NB4 (cell line): ENCODE measurements around the gene HOXB3.

Source experiments
- DNase-seq: peaks from one replicate; pipeline ENCODE4 v3.0.0; 2010; ENCODE audit warnings: low read depth
- H3K4me3 ChIP-seq: one replicate; pipeline ENCODE4 v1.5.1; 2011; ENCODE audit warnings: mild to moderate bottlenecking, low read depth, low read length, moderate library complexity
- MYC ChIP-seq: IDR thresholded peaks from 2 replicates; pipeline ENCODE4 v1.6.1; 2011; ENCODE audit warnings: low read depth, low read length
- POLR2A ChIP-seq: IDR thresholded peaks from 2 replicates; pipeline ENCODE4 v1.6.1; 2011; ENCODE audit warnings: mild to moderate bottlenecking; ENCODE audit not compliant: insufficient read length; ENCODE audit errors: extremely low read depth
- TF ChIP-seq, protein P1 (sequence below): IDR thresholded peaks from 2 replicates; pipeline ENCODE4 v1.6.1; 2011; ENCODE audit warnings: low read depth, low read length
- TF ChIP-seq, protein P2 (sequence below): IDR thresholded peaks from one replicate; pipeline ENCODE4 v1.5.1; 2012; ENCODE audit warnings: low read depth, low read length

Gene HOXB3

GRCh38 chr17:48559840-48560817 is 29.9 kb downstream of the HOXB3 start:
- no peak for DNase-seq
- TF ChIP-seq, protein P1, sequence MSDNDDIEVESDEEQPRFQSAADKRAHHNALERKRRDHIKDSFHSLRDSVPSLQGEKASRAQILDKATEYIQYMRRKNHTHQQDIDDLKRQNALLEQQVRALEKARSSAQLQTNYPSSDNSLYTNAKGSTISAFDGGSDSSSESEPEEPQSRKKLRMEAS, result no peak
- TF ChIP-seq MYC (no peak), POLR2A (no peak)
- TF ChIP-seq, protein P2, sequence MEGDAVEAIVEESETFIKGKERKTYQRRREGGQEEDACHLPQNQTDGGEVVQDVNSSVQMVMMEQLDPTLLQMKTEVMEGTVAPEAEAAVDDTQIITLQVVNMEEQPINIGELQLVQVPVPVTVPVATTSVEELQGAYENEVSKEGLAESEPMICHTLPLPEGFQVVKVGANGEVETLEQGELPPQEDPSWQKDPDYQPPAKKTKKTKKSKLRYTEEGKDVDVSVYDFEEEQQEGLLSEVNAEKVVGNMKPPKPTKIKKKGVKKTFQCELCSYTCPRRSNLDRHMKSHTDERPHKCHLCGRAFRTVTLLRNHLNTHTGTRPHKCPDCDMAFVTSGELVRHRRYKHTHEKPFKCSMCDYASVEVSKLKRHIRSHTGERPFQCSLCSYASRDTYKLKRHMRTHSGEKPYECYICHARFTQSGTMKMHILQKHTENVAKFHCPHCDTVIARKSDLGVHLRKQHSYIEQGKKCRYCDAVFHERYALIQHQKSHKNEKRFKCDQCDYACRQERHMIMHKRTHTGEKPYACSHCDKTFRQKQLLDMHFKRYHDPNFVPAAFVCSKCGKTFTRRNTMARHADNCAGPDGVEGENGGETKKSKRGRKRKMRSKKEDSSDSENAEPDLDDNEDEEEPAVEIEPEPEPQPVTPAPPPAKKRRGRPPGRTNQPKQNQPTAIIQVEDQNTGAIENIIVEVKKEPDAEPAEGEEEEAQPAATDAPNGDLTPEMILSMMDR, result no peak
- no peak overlapping the region for H3K4me3 ChIP-seq

- no peak overlapping the region for H3K4me3 ChIP-seq
- TF ChIP-seq, protein P2, result no peak
- TF ChIP-seq, protein P1, result no peak
- TF ChIP-seq MYC, result no peak
- TF ChIP-seq POLR2A, result no peak
- DNase-seq, result no peak
These were observed 30.8 kb downstream of the HOXB3 start for GRCh38 chr17:48559122-48559839.

GRCh38 chr17:48558831-48559121 is 31.3 kb downstream of the HOXB3 start:
- DNase-seq, result no peak
- no peak overlapping the region for H3K4me3 ChIP-seq

DNA sequence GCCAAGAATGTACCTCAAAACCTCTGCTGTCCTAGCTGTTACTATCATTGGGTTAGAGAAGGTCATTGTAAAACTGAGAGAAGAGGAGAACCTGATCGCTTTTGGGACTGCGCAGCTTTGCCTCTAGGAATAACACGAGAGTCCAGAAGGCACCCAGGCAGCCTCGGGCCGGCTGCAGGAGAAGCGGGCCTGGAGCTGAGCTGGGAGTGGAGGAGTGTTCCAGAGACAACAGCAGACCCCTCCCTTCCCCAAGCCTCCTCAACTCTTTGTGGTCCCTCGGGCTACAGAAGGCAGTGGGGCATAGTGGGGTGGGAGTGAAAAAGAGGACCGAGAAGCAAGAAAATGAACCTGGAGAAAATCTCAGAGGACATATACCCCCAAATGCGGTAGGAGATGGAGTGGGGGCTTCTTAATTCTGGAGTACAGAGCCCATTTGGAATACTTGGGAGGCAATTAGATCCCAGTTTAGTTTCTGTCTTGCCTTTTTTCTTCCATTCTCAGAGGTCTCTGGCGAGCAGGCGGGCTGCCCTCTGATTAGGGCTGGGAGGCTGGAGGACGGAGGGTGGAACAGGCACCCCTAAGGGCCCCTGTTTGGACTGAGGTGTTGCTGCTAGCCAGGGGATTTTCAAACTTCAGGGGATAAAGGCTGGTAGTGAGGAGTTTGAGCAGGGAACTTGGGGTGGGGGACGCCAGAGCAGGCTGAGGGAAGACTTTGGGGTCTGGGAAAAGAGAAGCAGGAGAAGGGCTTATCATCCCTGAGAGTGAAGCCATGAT is 31.8 kb downstream of the HOXB3 start:
- H3K4me3 ChIP-seq, result no peak overlapping the region
- TF ChIP-seq, protein P1, result no peak
- TF ChIP-seq POLR2A (no peak), MYC (no peak)
- DNase-seq, result no peak

More at GRCh38 chr17:48558831-48559121, 31.3 kb downstream of the HOXB3 start:
- TF ChIP-seq, protein P1, result no peak
- no peak for TF ChIP-seq POLR2A
- TF ChIP-seq, protein P2, result no peak
- TF ChIP-seq MYC, result no peak

- TF ChIP-seq, protein P2, result no peak
- no peak for TF ChIP-seq MYC
- no peak overlapping the region for H3K4me3 ChIP-seq
- DNase-seq, result no peak
These were observed 33.3 kb downstream of the HOXB3 start for GRCh38 chr17:48556576-48557401.
